ENCODE measurements around the gene IL36G. TPM values are rescaled to one million over a fixed set of nuclear protein-coding genes. Genes with fewer than 3 reads are reported as not detected.

Gene IL36G
- polyA plus RNA-seq, 12 donors, result 0.21 to 0.55 (median 0.31) TPM; not detected in 6

GRCh38 chr2:113018509-113018908 lies 40.7 kb downstream of the IL36G start:
- DNase-seq, result no peak

DNA sequence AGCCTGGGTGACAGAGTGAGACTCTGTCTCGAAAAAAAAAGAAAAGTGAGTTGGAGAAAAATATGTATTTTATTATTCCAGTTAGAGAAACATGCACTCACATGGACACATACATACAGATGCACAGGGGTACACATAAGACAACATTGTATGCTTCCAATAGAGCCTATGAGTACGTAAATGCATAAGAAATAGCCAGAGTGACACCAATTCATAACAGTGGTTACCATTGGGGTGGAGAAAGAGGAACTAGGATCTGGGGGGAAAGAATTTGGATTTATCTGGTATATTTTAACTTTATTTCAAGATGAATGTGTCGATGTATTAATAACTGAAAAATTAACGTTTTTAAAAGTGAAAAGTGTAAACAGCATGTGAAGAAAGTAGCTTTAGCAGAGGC lies 43.5 kb downstream of the IL36G start:
- DNase-seq, result no peak

DNA sequence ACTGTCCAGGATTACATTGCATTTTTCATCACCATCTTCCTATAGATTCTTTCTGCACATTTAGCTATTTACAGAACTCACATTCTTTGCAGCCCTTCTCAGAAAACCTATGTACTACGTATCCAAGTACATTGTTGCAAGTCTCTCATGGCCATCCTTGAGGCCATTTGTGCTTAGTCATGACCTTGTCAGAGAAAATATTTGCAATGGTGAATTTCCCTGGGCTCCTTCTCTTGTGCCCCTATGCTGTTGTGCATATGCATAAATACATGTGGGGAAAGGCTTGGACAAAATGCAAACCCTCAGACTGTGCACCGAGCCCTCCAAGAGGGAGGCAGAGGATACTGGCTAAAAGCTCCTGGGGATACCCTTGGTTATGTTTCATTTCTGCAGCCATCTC lies 47.0 kb downstream of the IL36G start:
- no peak for DNase-seq

DNA sequence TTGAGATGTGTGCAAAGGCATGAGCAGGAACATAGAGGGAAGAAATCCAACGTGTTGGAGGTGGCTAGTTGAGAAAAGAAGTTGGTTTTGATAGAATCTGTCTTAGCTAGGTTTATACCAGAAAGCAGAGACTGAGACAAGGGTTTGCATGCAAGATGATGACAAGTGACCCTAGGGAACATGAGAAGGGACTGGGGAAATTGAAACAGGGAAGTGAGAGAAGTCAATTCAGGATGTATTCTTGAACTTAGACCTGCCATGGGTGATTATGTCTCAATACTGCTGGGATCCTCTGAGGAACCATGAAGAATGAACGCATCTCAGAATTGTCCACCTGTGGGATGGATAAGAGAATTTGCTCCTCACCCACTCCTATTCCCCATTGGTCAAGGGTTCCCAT lies 47.9 kb downstream of the IL36G start:
- no peak for DNase-seq

DNA sequence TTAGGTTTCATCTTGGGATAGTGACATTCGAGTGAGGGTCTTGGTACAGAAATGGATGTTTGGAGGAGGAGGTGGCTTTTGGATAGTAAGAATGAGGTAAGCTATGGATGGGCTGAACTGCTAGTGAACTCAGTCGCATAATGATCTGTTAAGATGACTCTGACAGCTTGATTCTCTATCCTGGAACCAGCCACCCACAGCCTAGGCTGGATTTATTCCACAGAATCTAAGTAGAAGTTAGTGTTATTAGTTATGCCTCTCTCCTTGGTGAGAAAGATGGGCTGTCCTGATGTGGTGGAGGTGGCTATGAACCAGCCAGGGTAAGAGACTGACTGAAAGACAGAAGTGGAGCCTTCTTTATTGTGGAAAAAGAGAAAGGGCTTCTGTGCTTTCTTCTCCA lies 49.9 kb downstream of the IL36G start:
- DNase-seq, result no peak

DNA sequence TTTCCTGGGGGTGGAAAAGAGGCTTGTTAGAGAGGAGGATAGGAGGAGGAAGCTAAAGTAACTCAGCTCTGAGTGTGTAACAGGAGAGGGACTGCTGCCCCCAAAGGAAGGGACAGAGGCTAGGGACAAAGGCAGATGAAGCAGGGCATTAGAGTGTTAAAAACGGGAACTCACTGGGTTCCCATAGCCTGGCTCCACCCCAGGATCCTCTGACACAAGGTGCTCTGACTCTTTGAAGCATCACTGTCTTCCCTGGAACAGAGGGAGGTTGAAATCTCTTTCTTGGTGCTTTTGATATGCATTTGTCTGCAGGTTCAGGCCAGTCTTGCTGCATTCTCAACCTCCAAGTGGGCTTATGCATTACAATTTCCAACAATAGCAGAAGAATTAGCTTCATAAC lies 50.3 kb downstream of the IL36G start:
- DNase-seq, result no peak

- DNase-seq, result no peak
These were observed 54.9 kb downstream of the IL36G start for GRCh38 chr2:113032737-113033136.

DNA sequence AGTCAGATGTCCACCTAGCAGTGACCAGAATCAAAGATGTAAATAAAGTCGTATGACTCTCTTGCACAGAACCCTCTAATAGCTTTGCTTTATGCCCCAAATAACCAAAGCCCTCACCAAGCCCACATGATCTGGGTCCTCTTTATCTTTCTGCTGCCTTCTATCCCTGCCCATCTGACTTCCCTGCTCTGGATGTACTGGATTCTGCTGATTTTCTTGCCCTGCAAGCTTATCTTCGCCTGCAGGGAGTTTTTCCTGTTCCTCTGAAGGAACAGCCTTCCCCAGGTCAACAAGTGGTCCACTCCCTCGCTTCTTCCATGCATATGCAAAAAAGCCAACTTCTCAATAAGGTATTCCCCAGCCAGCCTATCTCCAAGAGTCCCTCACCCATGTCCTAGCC lies 56.2 kb downstream of the IL36G start:
- DNase-seq, result no peak

Other genes starting within 250 kb of the IL36G start
- gene CKAP2L, start 213.4 kb upstream of the IL36G start, polyA plus RNA-seq (ENCODE audit: insufficient read length in 12 of 12), result 10 to 100 TPM in 5 of 12 donors, 1 to 10 TPM in 6, not detected in 1; 6.1 to 22.5 (median 9.8) TPM
- gene IL1A, start 193.5 kb upstream of the IL36G start, polyA plus RNA-seq (ENCODE audit: insufficient read length in 12 of 12), result under 1 TPM in 3 of 12 donors, not detected in 9; 0.08 to 0.28 (median 0.18) TPM
- 1 to 10 TPM in 4 of 12 donors, under 1 TPM in 6, not detected in 2; 0.37 to 7.8 (median 0.58) TPM for gene IL1B, start 141.2 kb upstream of the IL36G start, polyA plus RNA-seq (ENCODE audit: insufficient read length in 12 of 12)
- gene IL37, start 66.8 kb upstream of the IL36G start, polyA plus RNA-seq (ENCODE audit: insufficient read length in 12 of 12), result not detected
- gene IL36A, start 27.5 kb downstream of the IL36G start, polyA plus RNA-seq (ENCODE audit: insufficient read length in 12 of 12), result not detected
- not detected for gene IL36B, start 74.9 kb downstream of the IL36G start, polyA plus RNA-seq (ENCODE audit: insufficient read length in 12 of 12)
- 10 to 100 TPM in 1 of 12 donors, 1 to 10 TPM in 2, under 1 TPM in 2, not detected in 7; 0.12 to 17.1 (median 5.0) TPM for gene IL36RN, start 81.2 kb downstream of the IL36G start, polyA plus RNA-seq (ENCODE audit: insufficient read length in 12 of 12)
- not detected for gene IL1F10, start 90.0 kb downstream of the IL36G start, polyA plus RNA-seq (ENCODE audit: insufficient read length in 12 of 12)
- gene IL1RN, start 149.6 kb downstream of the IL36G start, polyA plus RNA-seq (ENCODE audit: insufficient read length in 12 of 12), result 10 to 100 TPM in 1 of 12 donors, 1 to 10 TPM in 4, under 1 TPM in 5, not detected in 2; 0.33 to 12.9 (median 1.5) TPM
- 10 to 100 TPM in 2 of 12 donors, 1 to 10 TPM in 9, not detected in 1; 1.0 to 23.0 (median 1.8) TPM for gene PSD4, start 196.0 kb downstream of the IL36G start, polyA plus RNA-seq (ENCODE audit: insufficient read length in 12 of 12)

Measured in muscle of arm (tissue), 12 donors.